ENCODE data around the gene SPINK7.

DNA sequence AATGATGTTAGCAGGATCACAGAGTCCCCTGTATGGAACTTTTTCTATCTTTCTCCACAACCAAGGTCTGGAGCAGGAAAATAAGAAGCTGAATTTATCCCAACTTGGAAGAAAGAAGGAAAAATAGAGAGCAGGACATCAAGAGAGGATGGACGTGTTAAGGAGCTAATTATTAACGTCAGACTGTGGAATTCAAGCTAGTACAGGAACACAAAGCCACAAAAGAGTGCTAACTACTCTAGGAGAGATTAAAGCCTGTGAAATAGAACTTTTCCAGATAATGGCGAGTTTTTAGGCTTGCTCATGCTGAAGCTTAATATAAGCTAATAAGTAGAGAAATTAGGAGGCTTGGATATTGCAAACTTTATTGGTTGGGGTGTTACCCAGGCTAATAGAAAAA lies 44.3 kb upstream of the SPINK7 start:
- TF ChIP-seq, protein P1, sequence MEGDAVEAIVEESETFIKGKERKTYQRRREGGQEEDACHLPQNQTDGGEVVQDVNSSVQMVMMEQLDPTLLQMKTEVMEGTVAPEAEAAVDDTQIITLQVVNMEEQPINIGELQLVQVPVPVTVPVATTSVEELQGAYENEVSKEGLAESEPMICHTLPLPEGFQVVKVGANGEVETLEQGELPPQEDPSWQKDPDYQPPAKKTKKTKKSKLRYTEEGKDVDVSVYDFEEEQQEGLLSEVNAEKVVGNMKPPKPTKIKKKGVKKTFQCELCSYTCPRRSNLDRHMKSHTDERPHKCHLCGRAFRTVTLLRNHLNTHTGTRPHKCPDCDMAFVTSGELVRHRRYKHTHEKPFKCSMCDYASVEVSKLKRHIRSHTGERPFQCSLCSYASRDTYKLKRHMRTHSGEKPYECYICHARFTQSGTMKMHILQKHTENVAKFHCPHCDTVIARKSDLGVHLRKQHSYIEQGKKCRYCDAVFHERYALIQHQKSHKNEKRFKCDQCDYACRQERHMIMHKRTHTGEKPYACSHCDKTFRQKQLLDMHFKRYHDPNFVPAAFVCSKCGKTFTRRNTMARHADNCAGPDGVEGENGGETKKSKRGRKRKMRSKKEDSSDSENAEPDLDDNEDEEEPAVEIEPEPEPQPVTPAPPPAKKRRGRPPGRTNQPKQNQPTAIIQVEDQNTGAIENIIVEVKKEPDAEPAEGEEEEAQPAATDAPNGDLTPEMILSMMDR (conservative IDR thresholded peaks at IDR 0.05): no peak
- no peak for TF ChIP-seq EZH2 (IDR thresholded peaks at IDR 0.05; ENCODE audit: low read depth)
